ENCODE data around the gene ERG. TPM values are rescaled to one million over a fixed set of nuclear protein-coding genes. Genes with fewer than 3 reads are reported as not detected.

Gene ERG
- total RNA-seq, 1 experiment from 2014 or later, result 4.5 TPM

GRCh38 chr21:38422082-38422481, 76.2 kb downstream of the ERG start (continued):
- TF ChIP-seq ZNF425 (CRISPR knock-in tag; conservative IDR thresholded peaks at IDR 0.05), result no peak
- TF ChIP-seq GABPB1 (CRISPR knock-in tag; IDR thresholded peaks at IDR 0.05), result no peak
- TF ChIP-seq SMAD4 (CRISPR knock-in tag; IDR thresholded peaks at IDR 0.05), result no peak
- TF ChIP-seq ATF1 (CRISPR knock-in tag; IDR thresholded peaks at IDR 0.05), result no peak
- TF ChIP-seq SMAD3 (CRISPR knock-in tag; IDR thresholded peaks at IDR 0.05; ENCODE audit: borderline replicate concordance), result no peak

- no peak overlapping the region for H3K27ac Mint-ChIP-seq
- no peaks in the 10 kb centered on the region for H3K9me3 Mint-ChIP-seq
- ATAC-seq, result no peak
- no peak overlapping the region for H3K4me3 Mint-ChIP-seq
- ChIA-PET POLR2A (no interaction called here), CTCF (no interaction called here)
- no peak for DNase-seq (ENCODE audit: low spot score)
- H3K36me3 Mint-ChIP-seq, result no peaks in the 10 kb centered on the region
- no peaks in the 10 kb centered on the region for H3K27me3 Mint-ChIP-seq (ENCODE audit: low read depth)
- TF ChIP-seq SOX15 (CRISPR knock-in tag; IDR thresholded peaks at IDR 0.05) (no peak), FOXJ3 (CRISPR knock-in tag; IDR thresholded peaks at IDR 0.05; ENCODE audit: borderline replicate concordance) (no peak), ZBTB43 (CRISPR knock-in tag; IDR thresholded peaks at IDR 0.05) (no peak), MAX (CRISPR knock-in tag; IDR thresholded peaks at IDR 0.05) (no peak), ERG (CRISPR knock-in tag; IDR thresholded peaks at IDR 0.05) (no peak), EMX1 (CRISPR knock-in tag; IDR thresholded peaks at IDR 0.05) (no peak), FOXP1 (CRISPR knock-in tag; IDR thresholded peaks at IDR 0.05; ENCODE audit: borderline replicate concordance) (no peak), E2F1 (CRISPR knock-in tag; IDR thresholded peaks at IDR 0.05) (no peak), JUN (CRISPR knock-in tag; IDR thresholded peaks at IDR 0.05) (no peak), ATF2 (CRISPR knock-in tag; IDR thresholded peaks at IDR 0.05; ENCODE audit: borderline replicate concordance, low read depth) (no peak)
- H3K4me1 Mint-ChIP-seq, result no peaks in the 10 kb centered on the region; the same call in 1 of the 2 replicates
Measured at GRCh38 chr21:38420140-38420539, 78.1 kb downstream of the ERG start.

- H3K4me3 Mint-ChIP-seq, result no peak overlapping the region
- TF ChIP-seq CREM (CRISPR knock-in tag; IDR thresholded peaks at IDR 0.05) (no peak), ZNF671 (CRISPR knock-in tag; IDR thresholded peaks at IDR 0.05) (no peak), RELA (CRISPR knock-in tag; IDR thresholded peaks at IDR 0.05; ENCODE audit: borderline replicate concordance) (no peak), JAZF1 (CRISPR knock-in tag; IDR thresholded peaks at IDR 0.05) (no peak)
- no peaks in the 10 kb centered on the region for H3K9me3 Mint-ChIP-seq
- H3K36me3 Mint-ChIP-seq, result no peaks in the 10 kb centered on the region
- peaks cover 14% of the 10 kb centered on the region for H3K4me1 Mint-ChIP-seq
- ChIA-PET CTCF (no interaction called here), POLR2A (no interaction called here)
- DNase-seq (ENCODE audit: low spot score) (no peak), ATAC-seq (no peak)
- H3K27ac Mint-ChIP-seq, result no peak overlapping the region
- H3K27me3 Mint-ChIP-seq (ENCODE audit: low read depth), result no peaks in the 10 kb centered on the region
Measured at GRCh38 chr21:38417726-38418125, 80.6 kb downstream of the ERG start.

All from WTC11 (cell line).